Activated T-cell treated with anti-CD3 and anti-CD28 coated beads for 24 hours (primary cell): ENCODE measurements around the gene PNMA6F.
"Not testable (repeated sequence)": the region's sequence is repeated elsewhere in the genome, so short reads cannot be mapped to it uniquely, and the experiment has no call there.

Experiments
- DNase-seq: peaks from one replicate; pipeline ENCODE4 v3.0.0-alpha.2; 2020; ENCODE audit warnings: low read depth

Gene PNMA6F

GRCh38 chrX:153334654-153335295, 13.2 kb upstream of the PNMA6F start:
- DNase-seq, result no peak

- DNase-seq, result peak; percentile 72
Observed at GRCh38 chrX:153333821-153334653, 12.5 kb upstream of the PNMA6F start, which contains the start of gene ZNF275. Gene ZNF275, plus strand, starts transcription at chrX:153334153. Its CDS starts 2,527 bp downstream, at chrX:153336680.

- DNase-seq, result no peak
Observed at GRCh38 chrX:153333266-153333665, 11.7 kb upstream of the PNMA6F start.

GRCh38 chrX:153327561-153327960, 6.0 kb upstream of the PNMA6F start:
- no peak for DNase-seq

- no peak for DNase-seq
Observed at GRCh38 chrX:153320555-153321184, 897 bp downstream of the PNMA6F start.

GRCh38 chrX:153320047-153320443, 1.5 kb downstream of the PNMA6F start:
- DNase-seq, result not testable (repeated sequence)

- no peak for DNase-seq
Observed at GRCh38 chrX:153319295-153320046, 2.1 kb downstream of the PNMA6F start.

GRCh38 chrX:153318811-153319210, 2.8 kb downstream of the PNMA6F start:
- DNase-seq, result no peak

GRCh38 chrX:153317996-153318722, 3.4 kb downstream of the PNMA6F start:
- DNase-seq, result no peak

GRCh38 chrX:153317306-153317705, 4.3 kb downstream of the PNMA6F start:
- DNase-seq, result no peak

- no peak for DNase-seq
Observed at GRCh38 chrX:153312842-153313241, 8.7 kb downstream of the PNMA6F start.

GRCh38 chrX:153312041-153312440, 9.5 kb downstream of the PNMA6F start:
- no peak for DNase-seq

GRCh38 chrX:153310901-153311300, 10.7 kb downstream of the PNMA6F start:
- DNase-seq, result no peak

GRCh38 chrX:153307276-153308178, 14.0 kb downstream of the PNMA6F start:
- no peak for DNase-seq

GRCh38 chrX:153306527-153307115, 14.9 kb downstream of the PNMA6F start:
- DNase-seq, result no peak

GRCh38 chrX:153305972-153306371, 15.6 kb downstream of the PNMA6F start:
- no peak for DNase-seq

GRCh38 chrX:153304988-153305736, 16.4 kb downstream of the PNMA6F start:
- DNase-seq, result no peak

GRCh38 chrX:153303276-153304262, 18.0 kb downstream of the PNMA6F start:
- DNase-seq, result no peak
